Ishikawa (cell line): ENCODE data around the gene PRKN.

Experiments used
- CEBPB ChIP-seq: IDR thresholded peaks from 2 replicates; pipeline ENCODE4 v1.6.1; 2012
- EP300 ChIP-seq: IDR thresholded peaks from 2 replicates; pipeline ENCODE4 v1.6.1; 2012; ENCODE audit warnings: borderline replicate concordance
- FOXM1 ChIP-seq: IDR thresholded peaks from 2 replicates; pipeline ENCODE4 v1.6.1; 2012; ENCODE audit warnings: low read depth, borderline replicate concordance
- MAX ChIP-seq: IDR thresholded peaks from 2 replicates; pipeline ENCODE4 v1.6.1; 2012
- NFIC ChIP-seq: IDR thresholded peaks from 2 replicates; pipeline ENCODE4 v1.6.1; 2012
- REST ChIP-seq: IDR thresholded peaks from 2 replicates; pipeline ENCODE4 v1.6.1; 2012; ENCODE audit warnings: low read depth, mild to moderate bottlenecking
- TAF1 ChIP-seq: IDR thresholded peaks from 2 replicates; pipeline ENCODE4 v1.6.1; 2012; ENCODE audit warnings: low read depth, mild to moderate bottlenecking
- TEAD4 ChIP-seq: IDR thresholded peaks from 2 replicates; pipeline ENCODE4 v1.6.1; 2012
- YY1 ChIP-seq: IDR thresholded peaks from 2 replicates; pipeline ENCODE4 v1.6.1; 2012; ENCODE audit warnings: low read depth

GRCh38 chr6:161836643-161837448 lies 890.7 kb downstream of the PRKN start:
- TF ChIP-seq TEAD4 (no peak), EP300 (no peak), CEBPB (no peak), MAX (no peak), YY1 (no peak), REST (no peak), TAF1 (no peak), FOXM1 (no peak), NFIC (no peak)
